NCI-H1105 (cell line): Measurements from ENCODE around the gene ABCA13.

ENCODE experiments used
- DNase-seq: peaks from one replicate; lab custom pipeline; 2025; lab: John Stamatoyannopoulos, UW

The ABCA13 gene

DNA sequence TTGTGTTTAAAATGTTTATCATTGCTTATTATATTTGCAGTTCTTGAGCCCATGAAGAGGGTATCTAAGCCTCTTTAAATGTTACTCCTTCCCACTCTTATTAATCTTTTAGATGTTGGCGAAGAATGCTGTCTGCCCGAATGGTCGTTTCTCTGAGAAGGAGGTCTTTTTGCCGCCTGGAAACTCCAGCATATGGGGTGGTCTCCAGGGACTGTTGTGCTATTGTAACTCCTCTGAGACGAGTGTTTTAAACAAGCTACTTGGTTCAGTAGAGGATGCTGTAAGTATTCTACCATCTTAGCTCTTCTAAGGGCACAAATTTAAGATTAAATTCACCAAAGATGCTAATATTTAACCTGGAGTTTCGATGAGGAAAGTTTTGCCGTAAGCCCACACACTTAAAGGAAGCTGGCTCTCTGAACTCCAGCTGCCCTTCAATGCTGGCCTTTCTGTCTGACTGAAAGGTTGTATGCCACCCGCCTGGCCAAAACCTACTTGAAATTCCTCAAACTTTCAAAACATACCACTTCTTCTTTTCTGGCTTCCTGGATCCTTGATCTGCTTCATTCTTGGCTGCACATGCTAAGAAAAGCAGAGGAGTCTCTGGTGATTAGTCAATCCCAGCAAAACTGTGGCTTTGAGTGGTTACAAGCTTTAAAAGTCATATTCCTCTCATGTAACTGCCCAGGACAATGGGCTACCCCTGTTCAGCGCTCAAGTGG, 74.7 kb downstream of the ABCA13 start:
- DNase-seq = no peak

DNA sequence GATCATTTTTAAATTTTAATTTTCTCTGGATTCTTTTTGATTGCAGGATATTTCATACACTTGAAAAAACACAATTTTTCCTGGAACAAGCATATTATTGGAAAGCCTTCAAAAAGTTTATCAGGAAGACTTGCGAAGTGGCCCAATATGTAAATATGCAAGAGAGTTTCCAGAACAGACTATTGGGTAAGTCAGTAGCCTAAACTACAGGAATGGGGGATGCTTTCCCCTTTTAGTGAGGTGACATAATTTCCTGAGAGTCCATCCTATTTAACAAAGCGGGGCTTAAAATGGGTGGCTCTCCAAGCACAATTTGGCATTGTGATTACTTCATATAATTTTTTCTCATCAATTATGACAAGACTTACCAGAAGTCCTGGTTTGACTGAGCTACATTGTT, 77.9 kb downstream of the ABCA13 start:
- DNase-seq = no peak

DNA sequence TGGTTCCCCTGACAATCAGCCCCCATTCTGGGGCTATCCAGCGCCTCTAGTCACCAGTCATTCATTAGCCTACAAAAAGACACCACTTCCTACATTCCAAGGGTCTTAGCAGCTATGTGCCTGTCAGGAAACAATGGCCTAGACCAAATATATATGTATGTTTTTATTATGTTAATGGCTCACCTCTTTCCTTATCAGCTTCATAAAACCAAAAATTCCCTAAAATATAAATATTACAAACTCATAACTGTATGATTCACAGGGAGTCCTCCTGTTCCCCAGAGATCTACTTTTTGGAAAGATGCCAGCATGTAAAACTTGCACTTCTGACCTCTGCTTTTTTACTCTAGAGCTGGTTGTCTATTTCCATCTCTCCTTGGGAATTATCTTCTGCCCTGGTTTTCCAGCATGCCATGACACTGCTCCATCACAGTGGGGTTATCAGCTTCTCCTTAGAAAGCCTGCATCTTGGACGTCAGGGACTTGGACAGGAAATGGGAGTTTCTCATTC, 79.2 kb downstream of the ABCA13 start:
- no peak for DNase-seq

DNA sequence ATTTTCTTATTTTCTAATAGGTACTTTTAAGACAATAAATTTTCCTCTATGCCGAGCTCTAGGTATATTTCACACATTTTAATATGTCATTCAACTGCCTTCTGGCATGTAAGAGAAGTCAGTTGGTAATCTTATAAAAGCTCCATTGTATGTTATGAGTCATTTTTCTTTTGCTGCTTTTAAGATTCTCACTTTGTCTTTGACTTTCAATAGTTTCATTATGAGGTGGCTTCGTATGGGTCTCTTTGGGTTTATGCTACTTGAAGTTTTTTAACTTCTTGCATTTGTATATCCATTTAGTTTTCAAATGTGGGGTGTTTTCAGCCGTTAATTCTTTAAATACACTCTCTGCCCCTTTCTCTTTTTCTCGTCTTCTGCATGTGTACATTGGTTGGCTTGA, 80.5 kb downstream of the ABCA13 start:
- no peak for DNase-seq

DNA sequence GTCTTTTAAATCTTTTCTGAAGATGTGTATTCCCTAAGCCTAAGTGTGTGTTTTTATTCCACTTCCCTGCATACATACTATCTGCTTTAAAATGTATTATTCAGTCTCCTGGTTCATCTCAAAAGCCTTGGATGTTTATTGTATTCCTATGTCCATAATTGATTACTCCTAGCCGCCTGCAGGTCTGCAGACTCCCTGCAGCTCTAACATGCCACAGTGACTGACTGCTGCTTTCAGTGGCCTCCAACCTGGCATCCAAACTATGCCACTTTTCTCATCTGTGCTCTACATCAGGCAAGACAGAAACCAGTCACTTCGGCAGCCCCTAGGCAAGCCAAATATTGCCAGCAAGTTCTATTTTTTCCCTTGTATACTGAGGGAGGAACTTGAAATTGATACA, 81.7 kb downstream of the ABCA13 start:
- DNase-seq = no peak

DNA sequence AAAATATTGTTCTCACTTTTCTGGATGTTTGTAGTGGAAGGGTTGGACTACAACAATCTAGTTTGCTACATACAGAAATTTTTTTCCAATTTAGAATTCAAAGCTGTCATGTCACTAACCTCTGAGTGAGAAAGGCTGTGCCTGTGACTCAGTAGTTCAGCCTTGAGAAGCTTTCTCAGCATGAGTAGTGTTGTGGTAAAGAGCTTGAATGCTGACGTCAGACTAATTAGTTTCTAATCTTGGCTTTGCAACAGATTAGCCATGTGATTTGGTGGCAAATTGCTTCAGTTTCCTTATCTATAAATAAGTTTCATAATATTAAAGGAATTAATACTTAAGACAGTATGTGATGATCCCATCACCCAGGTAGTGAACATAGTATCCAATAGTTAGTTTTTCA, 83.8 kb downstream of the ABCA13 start:
- no peak for DNase-seq

DNA sequence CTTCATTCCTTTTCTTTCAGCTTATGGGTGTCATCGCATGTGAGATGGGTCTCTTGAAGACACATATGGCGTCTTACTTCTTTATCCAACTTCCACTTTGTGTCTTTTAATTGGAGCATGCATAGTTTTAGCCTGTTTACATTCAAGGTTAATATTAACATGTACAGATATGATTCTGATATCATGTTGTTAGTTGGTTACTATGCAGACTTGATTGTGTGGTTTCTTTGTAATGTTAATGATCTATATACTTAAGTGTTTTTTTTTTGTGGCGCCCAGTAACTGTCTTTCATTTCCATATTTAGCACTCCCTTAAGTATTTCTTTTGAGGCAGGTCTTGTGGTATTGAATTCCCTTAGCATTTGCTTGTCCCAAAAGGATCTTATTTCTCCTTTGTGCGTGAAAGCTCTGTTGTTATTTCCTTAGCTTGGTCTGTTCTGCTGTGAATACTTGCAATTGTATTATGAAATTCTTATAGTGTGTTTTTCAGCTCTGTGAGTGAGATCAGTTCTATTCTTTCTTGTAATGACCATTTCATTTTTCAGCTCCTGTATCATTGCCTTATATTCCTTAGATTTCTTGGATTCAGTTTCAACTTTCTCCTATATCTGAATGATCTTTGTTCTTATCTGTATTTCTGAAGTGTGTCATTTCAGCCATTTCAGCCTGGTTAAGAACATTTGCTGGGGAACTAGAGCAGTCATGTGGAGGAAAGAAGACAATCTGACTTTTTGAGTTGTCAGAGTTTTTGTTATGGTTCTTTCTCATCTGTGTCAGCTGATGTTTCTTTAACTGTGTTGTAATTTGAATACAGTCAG, 88.4 kb downstream of the ABCA13 start:
- DNase-seq = no peak

DNA sequence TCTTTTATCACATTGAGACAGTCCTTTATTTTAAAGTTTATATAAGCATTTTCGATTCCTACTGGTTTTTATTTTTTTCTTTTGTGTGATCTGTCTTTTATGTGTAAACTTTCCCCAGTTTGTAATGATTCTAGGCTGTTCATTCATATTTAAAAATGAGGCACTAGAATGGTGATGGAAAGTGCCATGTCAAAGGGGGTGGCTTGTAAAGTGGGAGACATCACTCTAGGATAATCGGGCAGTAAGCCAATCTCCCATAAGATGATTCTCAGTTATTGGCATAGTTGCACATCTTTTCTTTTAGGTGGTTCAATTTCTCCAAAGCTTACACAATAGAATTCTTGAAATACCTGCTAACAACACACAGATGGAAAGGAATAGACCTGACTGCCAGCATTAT, 90.4 kb downstream of the ABCA13 start:
- no peak for DNase-seq

DNA sequence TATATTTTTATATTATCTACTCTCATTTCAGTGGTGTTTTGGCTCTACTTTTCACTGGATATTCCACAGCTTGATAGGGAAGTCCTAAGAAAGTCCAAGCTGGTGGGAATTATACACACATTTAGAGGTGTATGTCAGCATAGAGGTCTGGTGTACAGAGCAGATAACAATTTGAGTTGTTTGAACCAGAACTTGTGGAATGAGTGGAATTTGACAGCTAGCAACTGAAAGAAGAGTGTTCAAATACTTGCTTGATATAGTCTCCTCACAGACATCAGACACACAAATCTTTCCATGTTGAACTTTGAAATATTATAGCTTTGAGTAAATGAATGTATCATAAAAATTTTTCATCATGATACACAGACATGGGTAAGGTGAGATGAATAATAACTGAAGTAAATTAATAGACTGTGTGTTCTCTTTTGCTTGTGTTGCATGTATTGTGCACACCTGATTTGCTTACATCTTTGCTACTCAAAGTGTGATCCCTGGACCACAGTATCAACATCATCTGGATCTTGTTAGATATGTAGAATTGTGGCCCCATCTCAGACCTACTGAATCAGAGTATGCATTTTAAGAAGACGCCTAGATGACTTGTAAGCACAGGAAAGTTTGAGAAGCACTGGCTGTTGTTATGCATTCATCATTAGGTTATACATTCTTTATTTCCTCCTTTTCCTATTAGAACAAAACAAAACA, 91.5 kb downstream of the ABCA13 start:
- no peak for DNase-seq

DNA sequence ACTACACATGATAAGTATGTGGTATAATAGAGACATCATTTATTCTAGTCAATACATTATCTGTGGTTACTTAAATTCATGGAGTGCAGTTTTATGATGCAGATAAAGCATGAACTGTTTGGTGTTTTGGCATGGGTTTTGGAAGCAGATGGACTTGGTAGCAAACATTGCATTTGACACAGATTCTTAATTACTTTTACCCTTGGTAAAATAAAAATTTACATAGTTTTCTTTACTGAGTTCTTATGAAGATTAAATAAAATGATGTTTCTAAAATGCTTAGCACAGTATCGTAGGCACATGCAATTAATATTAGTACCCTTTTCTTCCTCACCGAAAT, 92.0 kb downstream of the ABCA13 start:
- no peak for DNase-seq

DNA sequence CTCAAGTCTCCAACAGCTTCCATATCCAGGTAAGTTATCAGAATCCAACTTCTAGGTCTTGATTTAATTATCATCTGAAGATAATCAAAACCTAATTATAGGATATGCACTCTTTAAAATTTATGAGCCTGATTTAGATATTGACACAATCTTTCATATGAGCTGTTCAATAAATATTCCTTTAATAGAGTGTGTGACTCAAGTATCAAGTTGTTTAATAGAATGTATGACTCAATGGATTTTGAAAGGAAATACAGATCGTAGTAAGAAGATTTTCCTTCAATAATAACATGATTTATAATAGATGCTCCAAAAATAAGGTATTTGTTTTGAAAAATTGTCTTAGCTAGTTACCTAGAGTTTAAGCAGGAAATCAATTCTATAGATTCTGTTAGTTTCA, 97.8 kb downstream of the ABCA13 start:
- no peak for DNase-seq

DNA sequence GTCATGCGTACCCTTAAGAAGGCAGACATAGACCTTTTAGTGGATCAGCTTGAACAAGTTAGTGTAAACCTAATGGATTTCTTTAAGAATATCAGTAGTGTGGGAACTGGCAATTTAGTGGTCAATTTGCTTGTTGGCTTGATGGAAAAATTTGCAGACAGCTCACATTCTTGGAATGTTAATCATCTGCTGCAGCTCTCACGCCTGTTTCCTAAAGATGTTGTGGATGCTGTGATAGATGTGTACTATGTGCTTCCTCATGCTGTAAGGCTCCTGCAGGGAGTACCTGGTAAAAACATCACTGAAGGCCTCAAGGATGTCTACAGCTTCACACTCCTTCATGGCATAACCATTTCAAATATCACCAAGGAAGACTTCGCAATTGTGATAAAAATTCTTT, 103.4 kb downstream of the ABCA13 start:
- no peak for DNase-seq

DNA sequence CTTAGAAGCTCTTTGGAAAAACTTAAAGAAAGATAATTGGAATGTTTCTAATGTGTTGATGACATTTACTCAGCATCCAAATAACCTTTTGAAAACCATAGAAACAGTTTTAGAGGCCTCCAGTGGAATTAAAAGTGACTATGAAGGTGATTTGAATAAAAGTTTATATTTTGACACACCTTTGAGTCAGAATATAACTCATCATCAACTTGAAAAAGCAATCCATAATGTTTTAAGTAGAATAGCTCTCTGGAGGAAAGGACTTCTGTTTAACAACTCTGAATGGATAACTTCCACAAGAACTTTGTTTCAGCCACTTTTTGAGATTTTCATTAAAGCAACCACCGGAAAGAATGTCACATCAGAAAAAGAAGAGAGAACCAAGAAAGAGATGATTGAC, 108.2 kb downstream of the ABCA13 start:
- DNase-seq = no peak

DNA sequence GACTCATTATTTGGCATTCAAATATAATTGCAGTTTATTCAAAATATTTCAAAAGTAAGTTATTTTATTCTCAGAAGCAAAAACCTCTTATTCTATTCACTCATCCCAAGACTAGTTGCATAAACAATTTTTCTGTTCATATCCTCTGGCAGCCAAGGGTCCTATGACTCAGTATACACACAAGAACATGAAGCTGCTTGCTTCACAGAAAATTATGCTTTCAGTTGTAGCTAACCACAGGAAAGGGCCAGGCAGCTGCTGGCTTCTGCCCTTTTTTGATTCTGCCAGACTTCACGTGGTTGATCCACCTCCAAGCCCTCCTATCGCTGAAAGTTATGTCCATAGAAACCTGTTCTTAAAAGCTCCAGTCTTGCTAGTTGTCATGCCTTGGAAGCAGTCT, 108.8 kb downstream of the ABCA13 start:
- no peak for DNase-seq

DNA sequence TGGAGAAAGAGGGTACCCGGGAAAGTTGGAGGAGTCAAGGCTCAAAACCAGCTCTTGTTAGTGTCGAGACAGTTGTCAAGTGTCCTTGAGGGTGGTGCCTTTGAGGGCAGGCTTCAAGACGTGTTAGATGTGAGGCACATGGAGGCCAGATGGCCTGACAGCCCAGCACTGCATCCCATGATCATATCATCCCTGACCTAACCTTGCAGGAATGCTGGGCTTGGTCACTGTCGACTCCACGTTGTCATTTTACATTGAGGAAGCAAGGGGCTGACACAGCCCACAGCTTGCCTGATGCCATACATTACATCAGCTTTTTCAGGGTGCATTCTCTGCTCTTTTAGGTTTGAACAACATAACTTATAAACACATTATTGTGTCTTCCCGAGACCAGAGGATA, 114.1 kb downstream of the ABCA13 start:
- DNase-seq = no peak

DNA sequence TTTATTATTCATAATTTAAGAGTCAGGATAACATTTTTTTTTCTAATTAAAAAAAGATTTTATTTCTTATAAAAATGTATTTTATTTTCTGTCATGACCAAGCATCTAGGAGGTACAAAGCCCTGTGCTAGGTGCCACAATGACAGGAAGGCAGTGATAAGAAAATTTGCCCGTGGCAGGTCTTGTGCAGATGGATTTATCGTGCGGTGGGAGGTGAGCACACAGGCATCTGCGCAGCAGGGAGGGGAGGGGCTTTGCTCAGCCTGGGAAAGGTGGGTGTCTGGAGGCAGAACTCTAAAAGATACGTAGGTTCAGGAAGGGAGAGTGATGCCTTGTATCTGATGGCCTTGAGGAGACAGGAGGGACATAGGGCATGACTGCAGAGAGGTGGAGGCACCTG, 115.6 kb downstream of the ABCA13 start:
- DNase-seq = no peak

DNA sequence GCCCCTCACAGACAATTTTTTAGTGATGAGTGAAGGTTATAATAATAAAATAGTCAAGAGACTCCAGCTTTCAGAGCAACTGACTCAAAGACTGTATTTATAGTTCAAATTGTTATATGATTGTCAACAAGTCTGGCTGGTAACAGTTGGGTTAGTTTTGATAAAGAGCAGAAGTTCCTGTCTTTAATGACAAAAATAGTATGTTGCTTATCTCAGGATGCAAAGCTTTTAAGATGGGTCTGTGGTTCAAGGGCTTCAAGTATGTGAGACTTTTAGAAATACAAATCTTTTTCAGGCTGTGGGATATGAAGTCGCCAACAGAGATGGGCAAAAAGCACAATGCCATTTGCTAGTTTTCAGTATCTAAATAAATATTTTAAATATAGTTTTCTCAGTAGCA, 118.4 kb downstream of the ABCA13 start:
- DNase-seq = no peak

DNA sequence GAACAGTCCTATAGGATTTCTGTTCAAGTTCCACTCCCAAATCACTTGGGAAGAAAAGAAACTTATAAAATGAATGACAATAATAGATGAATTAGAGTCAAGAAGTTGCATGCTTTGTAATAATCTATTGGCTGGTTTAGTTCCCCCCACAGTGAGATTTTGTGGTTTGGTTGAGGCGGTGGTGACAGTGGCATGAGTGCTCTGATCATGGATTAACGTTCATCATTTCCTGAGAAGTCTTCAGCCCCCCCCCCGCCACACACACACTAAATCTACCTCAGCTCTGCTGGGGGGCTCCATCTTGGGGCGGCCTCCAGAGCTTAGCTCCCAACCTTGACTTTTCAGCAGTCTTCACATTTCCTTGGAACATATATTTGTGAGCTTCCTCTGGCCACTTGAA, 121.7 kb downstream of the ABCA13 start:
- no peak for DNase-seq

DNA sequence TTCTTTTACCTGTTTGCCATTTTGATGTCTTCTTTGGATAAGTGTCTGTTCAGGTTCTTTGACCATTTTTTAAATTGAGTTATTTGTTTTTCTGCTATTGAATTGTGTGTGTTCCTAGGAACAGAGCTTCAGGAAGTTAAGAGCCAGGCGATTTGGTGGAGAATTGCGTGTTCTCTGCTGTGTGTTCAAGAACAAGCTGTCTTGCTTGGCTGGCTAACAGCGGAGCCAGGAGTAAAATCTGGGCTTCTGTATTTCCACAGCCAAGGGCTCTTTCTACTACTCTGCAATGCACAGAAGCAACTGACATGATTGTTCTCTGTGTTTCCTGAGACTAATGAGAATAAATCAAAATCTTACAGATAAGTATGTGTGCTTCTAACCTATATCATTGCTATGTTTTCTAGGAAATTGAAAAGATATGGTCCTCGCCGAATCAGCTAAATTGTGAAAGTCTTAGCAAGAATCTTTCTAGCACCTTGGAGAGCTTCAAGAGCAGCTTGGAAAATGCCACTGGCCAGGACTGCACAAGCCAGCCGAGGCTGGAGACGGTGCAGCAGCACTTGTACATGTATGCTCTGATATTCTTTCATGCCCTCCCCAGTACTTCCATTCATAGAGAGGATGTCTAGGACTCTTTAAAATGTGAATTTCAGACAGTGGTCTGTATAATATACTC, 124.2 kb downstream of the ABCA13 start:
- no peak for DNase-seq

DNA sequence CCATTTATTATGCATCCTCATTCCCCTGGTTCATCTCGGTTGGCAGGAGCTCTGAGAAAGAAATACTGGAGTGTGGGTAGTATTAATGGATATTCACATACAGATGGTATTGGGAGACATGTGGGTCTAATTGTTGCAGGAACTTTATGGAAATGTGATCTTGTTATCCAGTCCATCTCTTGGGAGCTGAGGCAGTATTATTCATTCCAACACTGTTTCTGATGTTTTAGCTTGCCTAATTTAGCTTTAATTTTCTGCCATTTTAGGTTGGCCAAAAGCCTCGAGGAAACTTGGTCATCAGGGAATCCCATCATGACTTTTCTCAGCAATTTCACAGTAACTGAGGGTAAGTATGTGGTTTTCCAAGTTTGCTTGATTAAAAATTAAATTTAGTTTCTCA, 125.7 kb downstream of the ABCA13 start:
- no peak for DNase-seq

DNA sequence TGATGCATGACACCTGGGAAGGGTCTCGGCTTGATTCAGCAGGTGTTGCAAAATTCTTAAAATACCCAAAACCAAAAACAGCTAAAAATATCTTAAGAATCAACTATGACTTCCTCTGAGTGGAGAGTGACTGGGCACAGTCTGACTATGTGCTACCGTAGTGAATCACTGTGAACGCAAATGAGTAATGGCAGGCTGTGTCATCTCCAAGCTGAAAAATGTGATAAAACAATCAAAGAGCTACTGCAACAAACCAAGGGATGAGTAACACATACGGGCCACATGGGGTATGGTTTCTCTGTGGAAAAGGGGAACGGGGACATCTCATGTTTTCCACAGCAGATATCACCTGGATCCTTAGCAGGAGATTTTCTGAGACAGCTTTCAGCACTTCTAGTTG, 127.5 kb downstream of the ABCA13 start:
- DNase-seq = no peak

DNA sequence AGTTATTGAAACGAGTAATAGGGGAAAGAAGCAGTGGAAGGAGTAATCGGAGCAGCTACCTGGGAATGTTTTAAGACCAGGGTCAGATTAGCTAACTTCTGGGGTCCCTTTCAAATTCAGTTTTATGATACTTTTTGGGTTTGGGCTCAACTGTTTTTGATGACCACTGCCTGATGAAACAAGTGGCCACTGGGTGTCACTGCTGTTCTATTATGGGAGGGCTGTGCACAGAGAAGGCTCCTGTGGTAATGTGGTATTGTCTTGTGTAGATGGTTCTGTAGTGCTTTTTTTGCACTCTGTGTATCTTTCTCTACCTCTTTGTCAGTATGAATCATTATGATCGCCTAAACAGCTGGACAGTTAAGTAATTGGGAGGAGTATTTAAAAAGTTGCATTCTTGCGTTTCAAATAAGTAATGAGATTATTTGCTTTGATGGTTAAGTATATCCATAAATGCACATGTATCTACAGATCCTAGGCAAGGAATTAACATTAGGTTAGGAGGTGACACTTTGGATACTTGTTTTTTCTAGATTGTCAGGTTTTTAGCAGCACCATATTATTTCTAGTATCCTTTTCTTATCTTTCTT, 128.4 kb downstream of the ABCA13 start:
- peak; percentile 42 for DNase-seq
